NOMO-1 treated with dmso at 0.1 percent for 144 hours (cell line): Measurements from ENCODE around the gene TDRD12.
"Not testable (repeated sequence)": the region's sequence is repeated elsewhere in the genome, so short reads cannot be mapped to it uniquely, and the experiment has no call there.

Source experiments
- DNase-seq: peaks from one replicate; lab custom pipeline; 2025; ENCODE audit not compliant: unreplicated experiment; lab: John Stamatoyannopoulos, UW

Gene TDRD12

GRCh38 chr19:32863841-32864240 lies 144.3 kb downstream of the TDRD12 start:
- no peak for DNase-seq

DNA sequence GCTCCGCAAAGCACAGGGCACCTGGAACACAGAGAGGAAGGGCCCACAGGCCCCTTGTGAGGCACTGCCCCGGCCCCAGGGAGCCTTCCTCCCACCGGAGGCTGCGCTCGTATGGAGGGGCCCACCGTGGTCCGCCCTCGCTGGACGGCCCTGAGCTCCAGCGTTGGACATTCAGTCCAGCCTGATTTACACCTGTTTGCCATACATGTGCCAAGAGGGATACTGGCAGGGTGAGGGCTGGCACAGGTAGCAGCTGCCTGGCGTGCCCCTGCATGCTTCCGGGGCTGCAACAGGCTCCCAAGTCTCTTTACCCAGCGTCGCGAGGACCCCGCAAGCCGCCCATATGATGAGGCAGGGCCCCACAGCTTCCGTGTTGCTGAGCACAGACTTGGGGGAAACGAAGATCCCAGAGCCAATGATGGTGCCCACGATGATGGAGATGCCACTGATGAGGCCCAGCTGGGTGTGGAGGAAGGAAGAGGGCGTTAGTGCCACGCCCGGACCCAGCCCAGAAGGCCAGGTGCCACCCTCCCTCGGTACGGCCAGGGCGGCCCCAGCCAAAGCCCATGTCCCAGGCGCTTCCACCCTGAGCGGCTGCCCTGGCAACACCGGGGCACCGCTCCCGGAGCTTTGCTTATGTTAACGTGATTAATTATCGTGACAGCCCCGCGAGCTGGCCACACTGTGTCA lies 144.9 kb downstream of the TDRD12 start:
- no peak for DNase-seq

DNA sequence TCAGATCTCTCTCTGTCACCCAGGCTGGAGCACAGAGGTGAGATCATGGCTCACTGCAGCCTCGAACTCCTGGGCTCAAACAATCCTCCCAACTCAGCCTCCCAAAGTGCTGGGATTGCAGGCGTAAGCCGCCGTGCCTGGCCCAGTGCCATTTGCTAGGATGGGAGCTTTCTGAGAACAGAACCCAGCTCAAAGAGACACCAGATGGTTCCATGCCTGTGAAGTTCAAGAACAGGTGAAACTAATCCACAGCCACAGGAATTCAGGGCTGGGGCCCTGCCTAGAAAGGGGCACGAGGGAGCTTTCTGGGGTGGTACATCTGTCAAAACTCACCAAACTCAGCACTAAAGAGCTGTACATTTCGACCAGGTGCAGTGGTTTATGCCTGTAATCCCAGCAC lies 145.8 kb downstream of the TDRD12 start:
- DNase-seq: no peak

DNA sequence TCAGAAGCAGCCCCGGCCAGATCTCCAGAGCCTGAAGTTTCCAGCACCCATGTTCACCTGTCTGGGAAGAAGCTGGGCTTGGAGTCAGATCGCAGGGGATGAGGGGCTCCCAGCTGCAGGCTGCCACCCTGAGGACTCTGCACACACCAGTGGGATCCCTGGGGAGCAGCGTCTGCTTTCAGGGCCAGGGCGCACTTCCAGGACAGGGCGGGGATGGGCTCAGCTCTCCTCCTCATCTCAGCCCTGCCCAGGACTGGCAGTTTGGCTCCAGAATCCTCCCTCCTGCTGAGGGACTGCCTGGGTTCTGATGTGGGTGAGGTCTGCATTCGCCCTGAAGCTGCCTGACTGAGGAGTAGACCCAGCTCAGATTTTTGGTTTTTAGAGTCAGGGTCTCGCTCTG lies 146.5 kb downstream of the TDRD12 start:
- DNase-seq: no peak

DNA sequence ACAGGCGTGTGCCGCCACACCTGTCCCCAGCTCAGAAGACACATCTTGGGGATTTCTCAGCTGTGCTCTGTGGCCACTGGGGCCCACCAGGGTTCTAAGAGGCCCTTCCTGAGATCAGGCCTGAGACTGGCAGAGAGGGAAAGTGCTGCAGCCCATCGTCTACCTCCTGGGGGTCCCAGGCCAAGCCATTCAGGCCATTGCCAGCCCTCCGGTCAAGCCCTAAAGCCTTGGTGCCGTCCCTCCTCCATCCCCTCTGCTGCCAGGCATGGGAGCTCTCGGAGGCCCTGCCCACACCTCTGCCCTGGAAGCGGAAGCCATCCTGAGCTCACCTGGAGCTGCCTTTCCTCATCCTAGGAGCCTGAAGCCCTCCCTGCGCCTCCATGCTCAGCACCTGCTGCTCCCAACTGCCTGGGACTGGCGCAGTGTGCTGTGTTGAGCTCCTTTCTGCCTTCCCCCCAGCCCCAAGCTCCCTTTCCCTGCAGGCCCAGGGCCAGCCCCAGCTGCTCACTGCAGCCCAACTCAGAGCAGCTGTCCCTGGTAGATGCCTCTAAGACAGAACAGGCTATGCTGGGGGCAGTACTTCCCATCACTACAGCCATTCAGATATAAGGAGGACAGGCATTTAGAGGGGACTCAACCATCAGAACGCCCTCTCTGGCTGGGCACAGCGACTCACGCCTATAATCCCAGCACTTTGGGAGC lies 147.1 kb downstream of the TDRD12 start:
- no peak for DNase-seq

DNA sequence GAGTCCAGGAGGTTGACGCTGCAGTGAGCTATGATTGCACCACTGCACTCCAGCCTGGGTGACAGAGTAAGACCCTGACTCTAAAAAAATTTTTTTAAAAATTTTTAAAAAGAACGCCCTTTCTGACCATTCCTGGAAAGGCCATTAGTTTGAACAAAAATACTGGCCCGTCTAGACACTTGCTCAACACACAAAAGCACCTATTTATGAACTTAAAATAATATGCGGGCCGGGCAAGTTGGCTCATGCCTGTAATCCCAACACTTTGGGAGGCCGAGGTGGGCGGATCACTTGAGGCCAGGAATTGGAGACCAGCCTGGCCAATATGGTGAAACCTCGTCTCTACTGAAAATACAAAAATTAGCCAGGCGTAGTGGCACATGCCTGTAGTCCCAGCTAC lies 147.9 kb downstream of the TDRD12 start:
- DNase-seq: not testable (repeated sequence)

DNA sequence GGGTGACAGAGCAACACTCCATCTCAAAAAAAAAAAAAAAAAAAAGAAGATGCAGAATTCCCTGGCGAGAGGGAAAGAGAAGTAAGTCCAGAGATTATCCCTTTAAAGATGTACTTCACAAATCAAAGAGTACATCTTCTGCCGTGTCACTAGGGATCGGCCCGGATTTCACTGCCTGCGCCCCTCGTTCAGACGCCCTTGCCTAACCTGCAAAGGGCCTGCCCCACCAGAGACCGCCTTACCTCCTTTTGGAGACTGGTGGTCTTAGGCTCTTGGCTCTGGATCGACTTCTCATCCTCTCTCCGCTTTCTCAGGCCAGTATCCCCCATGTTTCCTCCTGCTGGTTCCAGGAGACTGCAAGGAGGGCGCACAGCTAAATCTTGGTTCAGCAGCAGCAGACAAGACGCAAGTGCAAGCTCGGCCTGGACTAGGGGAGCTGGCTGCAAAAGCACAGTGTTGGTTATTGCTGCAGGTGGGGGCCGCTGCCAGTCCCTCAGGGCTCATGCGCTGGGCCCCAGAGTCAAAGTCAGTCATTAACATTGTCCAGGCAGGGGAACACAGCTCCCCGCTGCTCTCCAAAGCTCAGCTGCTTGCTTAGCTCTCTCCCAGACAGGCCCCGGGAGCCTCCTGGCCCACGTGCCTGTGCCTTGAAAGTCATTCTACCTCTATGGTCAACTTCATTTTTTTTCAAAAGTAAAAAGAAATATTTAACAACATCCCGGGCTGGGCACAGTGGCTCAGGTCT lies 148.8 kb downstream of the TDRD12 start:
- no peak for DNase-seq

DNA sequence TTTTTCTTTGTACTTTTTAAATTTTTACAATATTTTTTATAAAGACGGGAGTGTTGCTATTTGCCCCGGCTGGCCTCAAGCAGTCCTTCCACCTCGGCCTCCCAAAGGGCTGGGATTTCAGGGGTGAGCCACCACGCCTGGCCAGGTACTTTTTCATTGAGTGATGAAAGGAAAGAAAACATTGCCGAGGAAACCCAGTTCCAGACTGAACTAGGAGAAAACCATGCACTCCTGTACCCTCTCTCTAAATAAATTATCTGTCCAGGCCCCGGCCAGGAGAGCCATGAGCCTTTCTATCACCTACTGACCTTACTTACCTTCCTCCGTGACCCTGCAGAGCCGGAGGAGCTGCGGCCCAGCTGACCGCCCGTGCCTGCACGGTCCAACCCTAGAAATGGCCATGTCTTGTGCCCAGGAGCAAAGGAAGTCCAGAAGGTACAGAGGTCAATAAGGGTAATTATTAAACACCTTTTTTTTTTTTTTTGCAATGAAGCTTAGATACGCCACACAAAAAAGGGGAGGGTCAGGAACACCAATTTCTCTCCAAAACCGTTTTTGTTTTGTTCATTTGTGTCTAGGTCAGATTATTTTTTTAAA lies 149.9 kb downstream of the TDRD12 start, which contains the start of gene SLC7A9:
SLC7A9 (minus strand) TSS at position 399 of the 597 bp plus-strand sequence. CDS start 1,233 bp downstream, outside the sequence.
- no peak for DNase-seq

GRCh38 chr19:32869966-32870573 lies 150.5 kb downstream of the TDRD12 start:
- no peak for DNase-seq

DNA sequence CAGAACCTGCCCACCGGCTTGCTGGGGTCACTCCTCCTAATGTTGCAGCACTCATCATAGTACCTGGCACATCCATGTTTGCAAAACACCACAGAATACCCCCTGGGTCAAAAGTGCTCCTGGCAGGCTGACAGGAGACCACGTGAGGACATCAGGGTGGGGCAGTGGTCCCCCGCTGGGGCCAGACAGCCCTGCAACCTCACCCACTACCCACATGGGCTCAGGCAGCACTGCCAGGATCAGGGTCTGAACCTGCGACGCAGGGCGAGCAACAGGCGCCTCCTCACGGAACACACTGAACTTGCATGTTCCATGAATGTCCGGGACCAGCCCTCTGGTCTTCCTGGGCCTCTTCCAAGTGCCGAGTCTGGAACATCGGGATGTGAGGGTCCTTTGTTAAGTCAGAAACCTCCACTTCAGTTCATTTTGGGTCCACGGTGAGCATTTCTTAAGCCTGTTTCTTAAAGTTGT lies 151.4 kb downstream of the TDRD12 start:
- DNase-seq: no peak

DNA sequence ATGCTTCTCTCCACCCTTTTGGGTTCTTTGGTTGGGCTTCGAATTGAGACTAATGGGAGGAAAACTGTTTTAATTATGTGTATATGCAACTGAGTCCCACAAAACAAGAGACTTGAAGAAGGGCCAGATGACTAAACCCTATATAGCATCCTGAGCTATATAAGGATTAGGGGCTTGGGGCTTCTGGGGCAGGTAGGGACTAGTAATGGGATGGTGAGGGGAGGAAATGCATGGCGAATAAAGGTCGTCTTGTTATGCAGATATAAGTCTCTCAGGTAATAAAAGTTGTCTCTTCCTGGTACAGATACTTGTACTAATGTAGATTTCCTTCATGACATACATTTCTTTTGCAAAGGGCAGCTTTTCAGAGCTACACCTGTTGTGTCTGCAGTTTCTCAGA lies 152.8 kb downstream of the TDRD12 start:
- no peak for DNase-seq

GRCh38 chr19:32873247-32873959 lies 153.8 kb downstream of the TDRD12 start:
- DNase-seq: no peak

GRCh38 chr19:32874605-32875004 lies 155.0 kb downstream of the TDRD12 start:
- no peak for DNase-seq

GRCh38 chr19:32875428-32875827 lies 155.9 kb downstream of the TDRD12 start:
- DNase-seq: no peak

GRCh38 chr19:32876236-32876918 lies 156.8 kb downstream of the TDRD12 start:
- DNase-seq: no peak

GRCh38 chr19:32876919-32877285 lies 157.3 kb downstream of the TDRD12 start:
- DNase-seq: no peak
